GM15510 (cell line): ENCODE measurements around the gene INPP5J.
A peak's percentile ranks its signal among the peaks of the same experiment; 100 is the strongest.

Experiments
- POLR2A ChIP-seq: IDR thresholded peaks from 3 replicates; pipeline ENCODE4 v1.6.1; 2011; ENCODE audit warnings: borderline replicate concordance; ENCODE audit not compliant: insufficient read length; ENCODE audit errors: extremely low read depth

INPP5J gene

GRCh38 chr22:31122532-31123291 is at the start of gene INPP5J:
TSS of gene INPP5J (plus strand) at chr22:31122966. CDS start at chr22:31123015, 49 bp downstream.
- no peak for TF ChIP-seq POLR2A

- TF ChIP-seq POLR2A = no peak
Measured at GRCh38 chr22:31075961-31076360, 46.8 kb upstream of the INPP5J start.

- no peak for TF ChIP-seq POLR2A
Measured at GRCh38 chr22:31077681-31078080, 45.1 kb upstream of the INPP5J start.

GRCh38 chr22:31079095-31079642 is 43.6 kb upstream of the INPP5J start:
- no peak for TF ChIP-seq POLR2A

- TF ChIP-seq POLR2A = no peak
Measured at GRCh38 chr22:31080164-31080847, 42.5 kb upstream of the INPP5J start.

GRCh38 chr22:31080848-31081649 is 41.7 kb upstream of the INPP5J start, which contains the start of gene SMTN:
TSS of gene SMTN (plus strand) at chr22:31081318. CDS start at chr22:31083259, 1,941 bp downstream.
- TF ChIP-seq POLR2A = peak; percentile 82

- no peak for TF ChIP-seq POLR2A
Measured at GRCh38 chr22:31081963-31082605, 40.7 kb upstream of the INPP5J start.

- no peak for TF ChIP-seq POLR2A
Measured at GRCh38 chr22:31082606-31083376, 40.0 kb upstream of the INPP5J start.

- TF ChIP-seq POLR2A = no peak
Measured at GRCh38 chr22:31083377-31083768, 39.4 kb upstream of the INPP5J start.

GRCh38 chr22:31083923-31084810 is 38.6 kb upstream of the INPP5J start:
- no peak for TF ChIP-seq POLR2A

- TF ChIP-seq POLR2A = peak; percentile 86
Measured at GRCh38 chr22:31084811-31085492, 37.8 kb upstream of the INPP5J start.

GRCh38 chr22:31085493-31085824 is 37.3 kb upstream of the INPP5J start:
- no peak for TF ChIP-seq POLR2A
